Measurements from ENCODE around the gene PTH2.

GRCh38 chr19:49448432-49448786, 25.2 kb upstream of the PTH2 start:
- TF ChIP-seq POLR2A (IDR thresholded peaks at IDR 0.05; ENCODE audit: low read depth, low read length): no peak
- no peak for TF ChIP-seq POLR2AphosphoS5 (IDR thresholded peaks at IDR 0.05; ENCODE audit: low read depth, low read length)
- no peak for TF ChIP-seq TAF1 (IDR thresholded peaks at IDR 0.05; ENCODE audit: borderline replicate concordance, low read depth, low read length)
